Adrenal gland (tissue), 12 donors: ENCODE results near the gene TAF11L10. TPM values are rescaled to one million over a fixed set of nuclear protein-coding genes. Genes with fewer than 3 reads are reported as not detected.
"Not testable (repeated sequence)": the region's sequence is repeated elsewhere in the genome, so short reads cannot be mapped to it uniquely, and the experiment has no call there.

ENCODE experiments used
- DNase-seq, 7 donors: peaks; one replicate each; pipeline ENCODE4 v3.0.0-alpha.2; 2019 to 2020
- H3K27ac ChIP-seq, 5 donors: fragments of 200-600 bp; sonication (generic) in 4 of 5; 1 replicate in 3 of 5; 2 replicates in 2 of 5; pipeline versions ENCODE4 v1.5.1 to v1.8.0; 2016 to 2020; ENCODE audit warnings: mild to moderate bottlenecking in 1 of 5
- H3K27me3 ChIP-seq: fragments of 200-600 bp; 2 replicates; pipeline ENCODE4 v1.8.0; 2021
- H3K36me3 ChIP-seq, 2 donors: fragments of 200-600 bp; replicated peaks in 1 of 2; 1 replicate in 1 of 2; 2 replicates in 1 of 2; pipeline versions ENCODE4 v1.5.1 to v1.8.0; 2018 to 2022
- H3K4me1 ChIP-seq, 2 donors: fragments of 200-600 bp; replicated peaks in 1 of 2; 1 replicate in 1 of 2; 2 replicates in 1 of 2; pipeline versions ENCODE4 v1.5.1 to v1.8.0; 2018 to 2021
- H3K4me3 ChIP-seq, 4 donors: fragments of 200-600 bp; sonication (generic) in 3 of 4; one replicate each; pipeline ENCODE4 v1.5.1; 2016 to 2018
- H3K9me3 ChIP-seq, 3 donors: fragments of 200-600 bp; sonication (generic) in 1 of 3; replicated peaks in 1 of 3; 1 replicate in 2 of 3; 2 replicates in 1 of 3; pipeline versions ENCODE4 v1.5.1 to v1.8.0; 2016 to 2021
- WGBS, 4 donors: extraction: QIAGEN DNeasy Blood & Tissue Kit in 2 of 4; methylation state at CpG; one replicate each; pipeline versions ENCODE4 v1.1.5 to v1.1.7; 2013 to 2017; 5-methylcytosine and 5-hydroxymethylcytosine counted together
- intact Hi-C, 2 donors: fragments of 100-400 bp; cut with DNase I; formaldehyde crosslinking; loops; one replicate each; pipeline versions ENCODE4 v1.14.1 to v1.15.0; 2022 to 2023
- polyA plus RNA-seq, 3 donors: library from polyadenylated mRNA; stranded (reverse); fragments of 200-250 nt in 2 of 3; fragments of 350-450 nt in 1 of 3; fragmentation: Illumina TruSeq in 1 of 3; extraction: RNeasy Lipid Tissue Mini Kit (QIAGEN cat#74804) in 1 of 3; gene quantifications; one replicate each; pipeline ENCODE4 v1.2.3, GENCODE V29; 2013 to 2014
- small RNA-seq, 2 donors: library from RNA; depleted of rRNA; stranded (forward); fragments of <200 nt; gene quantifications; one replicate each; pipeline ENCODE3, GENCODE V24; 2016
- total RNA-seq, 9 donors: library from RNA; depleted of rRNA in 4 of 9; stranded (reverse); fragments of >200 nt in 4 of 9; fragments of 120-200 nt in 1 of 9; fragmentation: NEBNext Ultra II Directional in 1 of 9; extraction: Animal tissue kit (Norgen Biotek cat#: 25700) in 1 of 9; gene quantifications; one replicate each; pipeline versions ENCODE4 v1.1.0 to v1.2.4, GENCODE V29; 2013 to 2023
- donor health status: healthy with polysubstance abuse.
- donor health status: Bipolar disorder and iron deficiency.
- donor health status: DM: yes; HTN: yes; CAD: no.
- donor health status: DM: no; HTN: no; CAD: no.
- donor health status: DM: no; HTN: no; CAD: no.
- donor health status: DM: yes; HTN: yes; CAD: no.

The TAF11L10 gene
- total and polyA plus RNA-seq, 12 donors, result not detected

GRCh38 chr5:17585658-17586057 is 12.0 kb downstream of the TAF11L10 start, which contains the start of gene TAF11L7:
TAF11L7 (minus strand) TSS chr5:17585758.
- H3K4me1 ChIP-seq, H3K27me3 ChIP-seq, DNase-seq, H3K36me3 ChIP-seq, H3K27ac ChIP-seq, H3K9me3 ChIP-seq, intact Hi-C loops, H3K4me3 ChIP-seq: not testable (repeated sequence)
- no CpG with 5 or more reads among the region's 16 CpGs for WGBS, 4 donors

Small RNA genes within 50 kb of the gene (small RNA-seq; reads per million reads assigned to genes)
- 0 reads per million in 2 donors for gene AC233724.1
- 0 reads per million in 2 donors for gene AC233724.3
- gene AC233724.4, result 0 reads per million in 2 donors
- gene AC233724.6, result 0 reads per million in 2 donors
- gene AC233724.7, result 0 reads per million in 2 donors

Other genes with a start within 250 kb of the TAF11L10 start
- not detected for gene TAF11L2, start 99.6 kb downstream of the TAF11L10 start, total RNA-seq
- gene TAF11L2, start 99.6 kb downstream of the TAF11L10 start, polyA plus RNA-seq, result not detected
- gene TAF11L3, start 79.5 kb downstream of the TAF11L10 start, total RNA-seq, result not detected
- gene TAF11L3, start 79.5 kb downstream of the TAF11L10 start, polyA plus RNA-seq, result not detected
- not detected for gene TAF11L4, start 76.0 kb downstream of the TAF11L10 start, total RNA-seq
- gene TAF11L4, start 76.0 kb downstream of the TAF11L10 start, polyA plus RNA-seq, result not detected
- gene TAF11L5, start 72.6 kb downstream of the TAF11L10 start, total RNA-seq, result not detected
- not detected for gene TAF11L5, start 72.6 kb downstream of the TAF11L10 start, polyA plus RNA-seq
- not detected for gene TAF11L6, start 69.2 kb downstream of the TAF11L10 start, total RNA-seq
- gene TAF11L6, start 69.2 kb downstream of the TAF11L10 start, polyA plus RNA-seq, result not detected
- not detected for gene TAF11L7, start 12.1 kb downstream of the TAF11L10 start, total RNA-seq
- gene TAF11L7, start 12.1 kb downstream of the TAF11L10 start, polyA plus RNA-seq, result not detected
- not detected for gene TAF11L8, start 6.9 kb downstream of the TAF11L10 start, total RNA-seq
- gene TAF11L8, start 6.9 kb downstream of the TAF11L10 start, polyA plus RNA-seq, result not detected
- not detected for gene TAF11L9, start 3.4 kb downstream of the TAF11L10 start, total RNA-seq
- not detected for gene TAF11L9, start 3.4 kb downstream of the TAF11L10 start, polyA plus RNA-seq
- gene TAF11L11, start 6.4 kb upstream of the TAF11L10 start, total RNA-seq, result not detected
- gene TAF11L11, start 6.4 kb upstream of the TAF11L10 start, polyA plus RNA-seq, result not detected
- not detected for gene TAF11L12, start 12.6 kb upstream of the TAF11L10 start, total RNA-seq
- not detected for gene TAF11L12, start 12.6 kb upstream of the TAF11L10 start, polyA plus RNA-seq
- gene TAF11L13, start 34.3 kb upstream of the TAF11L10 start, total RNA-seq, result not detected
- gene TAF11L13, start 34.3 kb upstream of the TAF11L10 start, polyA plus RNA-seq, result not detected
- gene TAF11L14, start 36.6 kb upstream of the TAF11L10 start, total RNA-seq, result not detected
- not detected for gene TAF11L14, start 36.6 kb upstream of the TAF11L10 start, polyA plus RNA-seq